ENCODE results near the gene PARVA.

Gene PARVA

GRCh38 chr11:12536566-12536965 lies 159.2 kb downstream of the PARVA start:
- DNase-seq = no peak

- DNase-seq = no peak
Measured at GRCh38 chr11:12537778-12538401, 160.5 kb downstream of the PARVA start.

- no peak for DNase-seq
Measured at GRCh38 chr11:12538889-12539421, 161.6 kb downstream of the PARVA start.

GRCh38 chr11:12539572-12539971 lies 162.2 kb downstream of the PARVA start:
- no peak for DNase-seq

- no peak for DNase-seq
Measured at GRCh38 chr11:12540075-12540680, 162.8 kb downstream of the PARVA start.

GRCh38 chr11:12540913-12541582 lies 163.7 kb downstream of the PARVA start:
- DNase-seq = no peak

- no peak for DNase-seq
Measured at GRCh38 chr11:12541583-12542151, 164.3 kb downstream of the PARVA start.

- DNase-seq = no peak
Measured at GRCh38 chr11:12542186-12542935, 165.0 kb downstream of the PARVA start.

- no peak for DNase-seq
Measured at GRCh38 chr11:12543596-12544415, 166.4 kb downstream of the PARVA start.

- no peak for DNase-seq
Measured at GRCh38 chr11:12544986-12545775, 167.8 kb downstream of the PARVA start.

- DNase-seq = no peak
Measured at GRCh38 chr11:12546122-12546521, 168.8 kb downstream of the PARVA start.

- DNase-seq = no peak
Measured at GRCh38 chr11:12546660-12547059, 169.3 kb downstream of the PARVA start.

- no peak for DNase-seq
Measured at GRCh38 chr11:12547953-12548650, 170.7 kb downstream of the PARVA start.

- DNase-seq = no peak
Measured at GRCh38 chr11:12552692-12553091, 175.3 kb downstream of the PARVA start.

- no peak for DNase-seq
Measured at GRCh38 chr11:12554122-12554521, 176.8 kb downstream of the PARVA start.

- no peak for DNase-seq
Measured at GRCh38 chr11:12556155-12556554, 178.8 kb downstream of the PARVA start.

GRCh38 chr11:12556788-12557384 lies 179.5 kb downstream of the PARVA start:
- DNase-seq = no peak

- DNase-seq = no peak
Measured at GRCh38 chr11:12559011-12559410, 181.6 kb downstream of the PARVA start.

- no peak for DNase-seq
Measured at GRCh38 chr11:12560362-12560761, 183.0 kb downstream of the PARVA start.

- no peak for DNase-seq
Measured at GRCh38 chr11:12560861-12561260, 183.5 kb downstream of the PARVA start.

Data from stimulated activated CD4-positive, alpha-beta T cell treated with anti-CD3 and anti-CD28 coated beads, Interleukin-1b, Interleukin-23, amount 100 ng/mL, for 48 hours (primary cell).